UCSD-AML1 (cell line): ENCODE measurements around the gene MAK.
"Not testable (repeated sequence)": the region's sequence is repeated elsewhere in the genome, so short reads cannot be mapped to it uniquely, and the experiment has no call there.

Source experiments
- DNase-seq: peaks from one replicate; lab custom pipeline; 2025; ENCODE audit not compliant: unreplicated experiment; lab: John Stamatoyannopoulos, UW

MAK gene

GRCh38 chr6:10730254-10730653, 108.1 kb downstream of the MAK start:
- DNase-seq, result no peak

- no peak for DNase-seq
These were observed 112.6 kb downstream of the MAK start for GRCh38 chr6:10725716-10726115.

- no peak for DNase-seq
These were observed 113.3 kb downstream of the MAK start for GRCh38 chr6:10725044-10725443.

DNA sequence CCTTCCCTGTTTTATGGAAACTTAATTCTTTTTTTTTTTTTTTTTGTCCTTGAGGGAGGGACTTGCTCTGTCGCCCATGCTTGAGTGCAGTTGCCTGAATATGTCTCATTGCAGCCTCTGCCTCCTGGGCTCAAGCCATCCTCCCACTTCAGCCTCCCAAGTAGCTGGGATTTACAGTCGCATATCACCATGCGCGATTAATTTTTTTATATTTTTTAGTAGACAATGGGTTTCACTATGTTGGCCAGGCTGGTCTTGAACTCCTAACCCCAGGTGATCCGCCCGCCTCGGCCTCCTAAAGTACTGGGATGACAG, 114.8 kb downstream of the MAK start:
- no peak for DNase-seq

DNA sequence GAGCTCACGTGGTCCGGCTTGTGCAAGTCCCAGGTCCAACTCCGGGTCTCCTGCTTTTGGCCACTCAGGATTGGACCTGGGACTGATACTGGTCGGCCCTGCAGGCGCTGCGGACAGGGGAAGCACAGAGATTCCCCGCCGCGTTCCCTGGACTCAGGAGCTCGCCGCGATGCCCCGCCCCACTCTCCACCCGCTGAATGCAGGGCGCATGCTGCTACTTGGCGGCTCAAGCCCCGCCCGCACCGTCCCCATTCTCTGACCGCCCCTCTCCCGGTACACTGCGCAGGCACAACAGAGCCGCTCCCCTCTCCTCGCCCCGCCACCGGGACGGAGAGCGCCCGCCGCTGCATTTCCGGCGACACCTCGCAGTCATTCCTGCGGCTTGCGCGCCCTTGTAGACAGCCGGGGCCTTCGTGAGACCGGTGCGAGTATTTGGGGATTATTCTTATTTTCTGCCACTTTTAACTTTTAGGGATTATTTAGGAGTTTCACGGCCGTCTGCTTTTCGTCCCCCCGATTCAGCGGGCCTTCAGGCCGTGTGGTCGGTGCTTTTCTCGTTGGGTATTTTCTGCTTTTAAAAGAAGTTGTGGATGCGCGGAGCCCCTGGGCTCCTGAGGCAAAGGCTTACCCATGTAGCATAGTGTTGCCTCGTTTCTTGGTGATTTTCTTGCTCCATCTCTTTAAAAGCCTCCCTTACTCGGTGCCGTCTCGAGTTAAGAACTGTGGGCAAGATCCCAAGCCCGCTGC, 115.3 kb downstream of the MAK start, which contains the start of gene TMEM14C:
Gene TMEM14C, plus strand, starts transcription at position 251 of the 747 bp plus-strand sequence. CDS start 1,544 bp downstream, outside the sequence.
- DNase-seq, result peak; percentile 97

- DNase-seq, result no peak
These were observed 115.8 kb downstream of the MAK start for GRCh38 chr6:10722570-10722819.

DNA sequence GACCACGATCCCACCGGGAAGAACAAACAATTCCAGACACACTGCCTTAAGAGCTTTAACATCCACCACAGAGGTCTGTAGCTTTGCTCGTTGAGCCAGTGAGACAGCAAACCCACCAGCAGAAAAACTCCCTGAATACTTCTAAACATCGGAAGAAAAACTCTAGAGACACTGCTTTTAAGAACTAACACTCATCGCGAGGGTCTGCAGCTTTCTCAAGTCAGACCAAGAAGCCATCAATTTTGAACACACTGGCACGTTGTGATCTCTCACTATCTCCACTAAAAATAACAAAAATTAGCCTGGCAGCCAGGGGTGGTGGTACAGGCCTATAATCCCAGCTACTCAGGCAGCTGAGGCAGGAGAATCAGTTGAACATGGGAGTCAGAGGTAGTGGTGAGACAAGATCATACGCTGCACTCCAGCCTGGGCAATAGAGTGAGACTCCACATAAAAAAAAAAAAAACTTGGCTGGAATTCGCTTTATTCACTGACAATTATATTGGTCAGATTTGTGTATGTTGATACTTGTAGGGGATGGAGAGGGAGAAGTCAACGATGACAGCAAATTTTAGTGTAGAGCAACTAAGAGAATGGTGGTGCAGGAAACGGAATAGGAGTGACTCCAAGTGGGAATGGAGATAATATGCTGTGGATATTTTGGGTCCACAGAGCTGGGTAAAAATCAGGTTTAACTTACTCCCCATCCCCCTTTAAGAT, 116.3 kb downstream of the MAK start:
- no peak for DNase-seq

DNA sequence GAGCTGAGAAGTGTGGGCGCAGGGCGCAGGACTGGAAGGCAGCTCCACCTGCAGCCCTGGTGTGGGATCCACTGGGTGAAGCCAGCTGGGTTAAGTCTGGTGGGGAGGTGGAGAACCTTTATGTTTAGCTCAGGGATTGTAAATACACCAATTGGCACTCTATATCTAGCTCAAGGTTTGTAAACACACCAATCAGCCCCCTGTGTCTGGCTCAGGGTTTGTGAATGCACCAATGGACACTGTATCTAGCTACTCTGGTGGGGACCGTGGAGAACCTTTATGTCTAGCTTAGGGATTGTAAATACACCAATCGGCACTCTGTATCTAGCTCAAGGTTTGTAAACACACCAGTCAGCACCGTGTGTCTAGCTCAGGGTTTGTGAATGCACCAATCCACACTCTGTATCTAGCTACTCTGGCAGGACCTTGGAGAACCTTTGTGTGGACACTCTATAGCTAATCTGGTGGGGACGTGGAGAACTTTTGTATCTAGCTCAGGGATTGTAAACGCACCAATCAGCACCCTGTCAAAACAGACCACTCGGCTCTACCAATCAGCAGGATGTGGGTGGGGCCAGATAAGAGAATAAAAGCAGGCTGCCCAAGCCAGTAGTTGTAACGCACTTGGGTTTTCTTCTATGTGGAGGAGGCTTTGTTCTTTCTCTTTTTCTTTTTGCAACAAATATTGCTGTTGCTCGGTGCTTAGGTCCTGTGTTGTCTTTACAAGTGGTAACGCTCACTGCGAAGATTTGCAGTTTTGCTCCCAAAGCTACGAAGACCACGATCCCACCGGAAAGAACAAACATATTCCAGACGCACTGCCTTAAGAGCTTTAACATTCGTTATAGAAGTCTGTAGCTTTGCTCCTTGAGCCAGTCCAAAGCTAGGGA, 117.1 kb downstream of the MAK start:
- DNase-seq, result not testable (repeated sequence)

DNA sequence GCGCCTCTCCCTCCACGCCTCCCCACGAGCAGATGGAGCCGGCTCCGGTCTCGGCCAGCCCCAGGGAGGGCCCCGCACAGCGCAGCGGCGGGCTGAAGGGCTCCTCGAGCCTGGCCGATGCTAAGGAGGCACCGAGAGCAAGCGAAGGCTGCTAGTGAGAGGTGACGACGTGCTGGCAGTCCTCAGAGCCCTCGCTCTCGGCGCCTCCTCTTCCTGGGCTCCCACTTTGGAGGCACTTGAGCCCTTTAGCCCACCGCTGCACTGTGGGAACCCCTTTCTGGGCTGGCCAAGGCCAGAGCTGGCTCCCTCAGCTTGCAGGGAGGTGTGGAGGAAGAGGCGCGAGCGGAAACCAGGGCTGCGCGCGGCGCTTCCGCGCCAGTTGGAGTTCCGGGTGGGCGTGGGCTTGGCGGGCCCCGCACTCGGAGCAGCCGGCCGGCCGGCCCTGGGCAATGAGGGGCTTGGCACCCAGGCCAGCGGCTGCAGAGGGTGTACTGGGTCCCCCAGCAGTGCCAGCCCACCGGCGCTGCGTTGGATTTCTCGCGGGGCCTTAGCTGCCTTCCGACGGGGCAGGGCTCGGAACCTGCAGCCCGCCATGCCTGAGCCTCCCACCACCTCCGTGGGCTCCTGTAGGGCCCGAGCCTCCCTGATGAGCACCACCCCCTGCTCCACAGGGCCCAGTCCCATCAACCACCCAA, 117.9 kb downstream of the MAK start:
- DNase-seq, result peak; percentile 59

GRCh38 chr6:10719964-10720264, 118.4 kb downstream of the MAK start:
- DNase-seq, result no peak

DNA sequence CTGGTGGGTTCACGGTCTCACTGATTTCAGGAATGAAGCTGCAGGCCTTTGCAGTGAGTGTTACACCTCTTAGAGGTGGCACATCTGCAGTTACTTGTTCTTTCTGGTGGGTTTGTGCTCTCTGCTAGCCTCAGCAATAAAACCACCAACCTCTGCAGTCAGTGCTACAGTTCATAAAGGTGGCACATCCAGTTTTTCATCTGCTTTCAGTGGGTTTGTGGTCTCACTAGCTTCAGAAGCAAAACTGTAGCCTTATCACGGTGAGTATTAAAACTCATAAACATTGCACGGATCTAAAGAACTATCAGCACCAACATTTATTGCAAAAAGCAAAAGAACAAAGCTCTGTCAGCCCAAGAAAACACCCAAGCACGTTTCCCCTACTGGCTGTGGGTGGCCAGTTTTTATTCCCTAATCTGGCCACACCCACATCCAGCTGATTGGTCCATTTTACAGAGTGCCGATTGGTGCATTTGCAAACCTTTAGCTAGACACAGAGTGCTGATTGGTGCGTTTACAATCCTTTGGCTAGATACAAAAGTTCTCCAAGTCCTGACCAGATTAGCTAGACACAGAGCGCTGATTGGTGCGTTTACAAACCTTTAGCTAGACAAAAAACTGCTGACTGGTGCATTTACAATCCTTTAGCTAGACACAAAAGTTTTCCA, 118.9 kb downstream of the MAK start:
- no peak for DNase-seq

DNA sequence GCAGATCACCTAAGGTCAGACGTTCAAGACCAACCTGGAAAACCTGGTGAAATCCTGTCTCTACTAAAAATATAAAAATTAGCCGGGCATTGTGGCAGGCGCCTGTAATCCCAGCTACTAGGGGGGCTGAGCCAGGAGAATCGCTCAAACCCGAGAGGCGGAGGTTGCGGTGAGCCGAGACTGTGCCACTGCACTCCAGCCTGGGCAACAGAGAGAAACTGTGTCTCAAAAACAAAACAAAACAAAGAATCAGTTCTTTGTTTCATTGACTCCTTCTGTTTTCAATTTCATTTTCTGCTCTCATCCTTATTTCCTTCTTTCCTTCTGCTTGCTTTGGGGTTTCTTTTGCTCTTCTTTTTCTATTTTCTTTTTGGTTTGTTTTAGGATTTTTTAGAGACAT, 124.4 kb downstream of the MAK start:
- DNase-seq, result no peak
